ENCODE data around the gene WWTR1.

The WWTR1 gene

DNA sequence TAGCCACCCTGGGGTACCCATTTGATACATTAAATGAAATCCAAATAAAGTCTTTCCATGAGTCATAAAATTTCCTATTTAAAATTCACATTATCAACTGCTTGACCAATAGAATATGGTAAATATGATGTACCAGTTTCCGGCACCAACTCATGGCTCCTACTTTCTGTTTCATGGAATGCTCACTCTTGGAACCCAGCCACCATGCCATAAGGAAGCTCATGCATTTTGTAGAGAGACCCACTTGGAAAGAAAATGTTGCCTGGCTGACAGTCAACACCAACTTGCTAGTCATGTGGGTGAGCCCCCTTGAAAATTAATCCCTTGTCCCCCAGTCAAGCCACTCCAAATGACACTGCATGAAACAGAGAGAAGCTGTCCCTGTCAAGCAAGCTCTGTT, 57.2 kb downstream of the WWTR1 start:
- Histone ChIP-seq H3K27ac (no peak overlapping the region), H3K9ac (no peak overlapping the region), H3K4me2 (no peak overlapping the region), H4K20me1 (no peaks in the 10 kb centered on the region), H3K9me3 (no peaks in the 10 kb centered on the region), H3K4me1 (peaks cover 11% of the 10 kb centered on the region; the same call in 1 of the 2 replicates), H3K36me3 (no peaks in the 10 kb centered on the region), H3K4me3 (no peak overlapping the region), H3K27me3 (no peaks in the 10 kb centered on the region)
- no peak for TF ChIP-seq Cebpa-rat (IDR thresholded peaks at IDR 0.05)

DNA sequence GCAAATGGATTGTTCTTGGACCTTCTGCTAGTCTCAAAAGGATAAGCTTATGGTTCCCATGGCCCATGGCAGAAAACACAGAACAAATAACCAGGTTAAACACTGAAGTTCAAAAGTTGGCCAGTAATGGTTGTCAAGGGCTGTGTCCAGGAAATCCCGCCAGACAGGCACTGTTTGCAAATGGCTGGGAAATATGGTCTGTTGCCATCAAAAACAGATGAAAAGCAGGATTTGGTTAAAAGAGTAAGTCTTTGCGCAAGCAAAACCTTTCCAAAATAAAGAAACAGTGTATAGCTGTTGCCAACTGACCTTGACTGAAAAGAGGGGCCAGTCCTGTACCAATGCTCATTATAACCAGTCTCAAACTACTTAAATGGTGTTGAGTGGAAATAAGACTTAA, 58.6 kb downstream of the WWTR1 start:
- Histone ChIP-seq H3K9ac (no peak overlapping the region), H3K4me1 (peaks cover 11% of the 10 kb centered on the region; the same call in 1 of the 2 replicates), H4K20me1 (no peaks in the 10 kb centered on the region), H3K4me3 (no peak overlapping the region), H3K9me3 (no peaks in the 10 kb centered on the region), H3K4me2 (no peak overlapping the region), H3K36me3 (no peaks in the 10 kb centered on the region), H3K27ac (no peak overlapping the region), H3K27me3 (no peaks in the 10 kb centered on the region)
- no peak for TF ChIP-seq Cebpa-rat (IDR thresholded peaks at IDR 0.05)

- Histone ChIP-seq H4K20me1 (no peaks in the 10 kb centered on the region), H3K9ac (no peak overlapping the region), H3K9me3 (no peaks in the 10 kb centered on the region), H3K27me3 (no peaks in the 10 kb centered on the region), H3K4me2 (no peak overlapping the region), H3K4me3 (no peak overlapping the region), H3K36me3 (no peaks in the 10 kb centered on the region), H3K4me1 (no peaks in the 10 kb centered on the region), H3K27ac (no peak overlapping the region)
- TF ChIP-seq Cebpa-rat (IDR thresholded peaks at IDR 0.05) = no peak
Observed at GRCh38 chr3:149596134-149596770, 61.6 kb downstream of the WWTR1 start.

GRCh38 chr3:149593418-149594160, 64.2 kb downstream of the WWTR1 start:
- Histone ChIP-seq H3K27me3 (no peaks in the 10 kb centered on the region), H3K9ac (no peak overlapping the region), H3K36me3 (no peaks in the 10 kb centered on the region), H4K20me1 (no peaks in the 10 kb centered on the region), H3K9me3 (no peaks in the 10 kb centered on the region), H3K4me2 (no peak overlapping the region), H3K27ac (no peak overlapping the region), H3K4me1 (no peaks in the 10 kb centered on the region), H3K4me3 (no peak overlapping the region)
- no peak for TF ChIP-seq Cebpa-rat (IDR thresholded peaks at IDR 0.05)

DNA sequence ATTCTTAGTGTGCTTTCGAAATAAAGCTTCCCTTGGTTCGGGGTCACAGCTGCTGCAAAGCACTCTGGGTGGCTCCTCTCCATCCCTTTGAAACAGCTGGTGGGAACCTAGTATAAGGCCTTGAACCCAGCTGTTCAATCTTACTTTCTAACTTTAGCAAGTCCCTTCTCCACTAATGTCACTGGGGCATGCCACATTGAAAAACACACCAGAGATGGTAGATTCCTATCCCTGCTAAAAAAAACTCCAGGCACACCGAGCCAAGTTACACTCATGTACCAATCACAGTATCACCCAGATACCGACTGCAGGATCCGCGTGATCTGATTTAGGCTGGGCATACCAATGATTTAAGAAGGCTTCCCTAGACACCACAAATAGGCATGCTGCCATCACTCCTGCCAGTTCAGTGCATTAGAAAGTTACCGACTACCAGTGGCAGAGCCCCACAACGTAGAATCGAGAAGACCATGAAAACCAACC, 65.0 kb downstream of the WWTR1 start:
- H3K9me3 ChIP-seq = no peaks in the 10 kb centered on the region
- H4K20me1 ChIP-seq = no peaks in the 10 kb centered on the region
- no peak overlapping the region for H3K9ac ChIP-seq
- no peak overlapping the region for H3K27ac ChIP-seq
- H3K4me3 ChIP-seq = no peak overlapping the region
- H3K36me3 ChIP-seq = no peaks in the 10 kb centered on the region
- H3K4me1 ChIP-seq = no peaks in the 10 kb centered on the region
- no peak overlapping the region for H3K4me2 ChIP-seq
- TF ChIP-seq Cebpa-rat (IDR thresholded peaks at IDR 0.05) = no peak
- H3K27me3 ChIP-seq = no peaks in the 10 kb centered on the region

DNA sequence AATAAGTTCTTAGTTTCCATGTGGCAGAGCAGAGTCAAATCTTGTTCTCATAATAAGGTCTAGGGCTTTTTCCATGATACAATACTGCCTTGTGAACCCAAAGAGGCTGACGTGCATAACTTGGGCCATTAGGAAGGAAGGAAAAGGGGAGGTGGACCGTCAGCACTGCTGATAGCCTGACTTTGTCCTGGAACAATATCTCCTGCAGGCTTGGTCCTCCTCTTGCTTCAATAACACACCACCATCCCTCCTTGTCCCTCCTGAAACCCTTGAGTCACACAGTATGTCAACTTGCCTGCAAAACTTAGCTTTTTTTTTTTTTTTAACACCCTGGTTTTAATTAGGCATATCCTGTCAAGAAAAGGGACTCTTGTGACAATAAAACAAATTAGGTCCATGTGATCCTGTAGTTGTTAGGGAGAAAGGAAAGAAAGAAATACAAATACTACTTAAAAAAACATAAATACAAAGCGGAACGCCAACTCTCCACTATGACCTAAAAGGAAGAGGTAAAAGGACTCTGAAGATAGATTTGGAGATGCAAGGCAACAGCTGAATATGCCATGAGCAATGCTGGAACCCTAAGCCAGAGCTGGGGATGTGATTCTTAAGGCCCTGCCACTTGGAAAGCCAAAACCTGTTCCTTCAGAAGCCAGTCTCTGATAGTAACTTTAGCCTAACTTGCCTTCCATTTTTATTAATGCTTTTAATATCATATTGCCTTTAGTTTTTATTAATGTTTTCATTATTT, 67.0 kb downstream of the WWTR1 start:
- Histone ChIP-seq H4K20me1 (no peaks in the 10 kb centered on the region), H3K36me3 (no peaks in the 10 kb centered on the region), H3K27ac (no peak overlapping the region), H3K9me3 (no peaks in the 10 kb centered on the region), H3K4me2 (no peak overlapping the region), H3K4me3 (no peak overlapping the region), H3K4me1 (no peaks in the 10 kb centered on the region), H3K27me3 (no peaks in the 10 kb centered on the region), H3K9ac (no peak overlapping the region)
- no peak for TF ChIP-seq Cebpa-rat (IDR thresholded peaks at IDR 0.05)

- no peak for TF ChIP-seq Cebpa-rat (IDR thresholded peaks at IDR 0.05)
- H3K27ac ChIP-seq = no peak overlapping the region
Observed at GRCh38 chr3:149589332-149589731, 68.5 kb downstream of the WWTR1 start.

GRCh38 chr3:149588909-149589308, 68.9 kb downstream of the WWTR1 start:
- H3K4me2 ChIP-seq = no peak overlapping the region
- no peak overlapping the region for H3K9ac ChIP-seq
- no peaks in the 10 kb centered on the region for H3K9me3 ChIP-seq
- no peaks in the 10 kb centered on the region for H4K20me1 ChIP-seq
- H3K36me3 ChIP-seq = no peaks in the 10 kb centered on the region
- no peaks in the 10 kb centered on the region for H3K4me1 ChIP-seq
- TF ChIP-seq Cebpa-rat (IDR thresholded peaks at IDR 0.05) = no peak
- no peak overlapping the region for H3K4me3 ChIP-seq
- no peaks in the 10 kb centered on the region for H3K27me3 ChIP-seq
- H3K27ac ChIP-seq = no peak overlapping the region

More at GRCh38 chr3:149589332-149589731, 68.5 kb downstream of the WWTR1 start:
- Histone ChIP-seq H3K9ac (no peak overlapping the region), H3K36me3 (no peaks in the 10 kb centered on the region), H3K4me1 (no peaks in the 10 kb centered on the region), H3K4me2 (no peak overlapping the region), H4K20me1 (no peaks in the 10 kb centered on the region), H3K4me3 (no peak overlapping the region), H3K27me3 (no peaks in the 10 kb centered on the region), H3K9me3 (no peaks in the 10 kb centered on the region)

- Histone ChIP-seq H3K27ac (no peak overlapping the region), H3K36me3 (no peaks in the 10 kb centered on the region), H3K27me3 (no peaks in the 10 kb centered on the region), H4K20me1 (no peaks in the 10 kb centered on the region), H3K9me3 (no peaks in the 10 kb centered on the region), H3K4me2 (no peak overlapping the region), H3K4me3 (no peak overlapping the region), H3K4me1 (no peaks in the 10 kb centered on the region), H3K9ac (no peak overlapping the region)
- no peak for TF ChIP-seq Cebpa-rat (IDR thresholded peaks at IDR 0.05)
Observed at GRCh38 chr3:149587383-149587782, 70.4 kb downstream of the WWTR1 start.

DNA sequence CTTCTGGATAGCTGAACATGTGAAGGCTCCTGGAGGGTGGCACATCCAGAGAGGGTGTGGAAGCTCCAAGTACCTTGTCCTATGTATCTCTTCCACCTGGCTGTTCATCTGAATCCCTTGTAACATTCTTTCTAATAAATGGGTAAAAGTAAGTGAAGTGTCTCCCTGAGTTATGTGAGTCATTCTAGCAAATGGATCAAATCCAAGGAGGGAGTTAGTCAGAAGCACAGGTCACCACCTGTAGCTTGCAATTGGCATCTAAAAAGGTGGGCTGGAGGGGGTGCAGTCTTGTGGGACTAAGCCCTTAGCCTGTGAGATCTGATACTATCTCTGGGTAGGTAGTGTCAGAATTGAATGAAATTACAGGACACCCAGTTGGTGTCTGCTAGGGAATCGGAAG, 71.0 kb downstream of the WWTR1 start:
- H3K27ac ChIP-seq = no peak overlapping the region
- peaks cover 2% of the 10 kb centered on the region; the same call in 1 of the 2 replicates for H3K4me1 ChIP-seq
- TF ChIP-seq Cebpa-rat (IDR thresholded peaks at IDR 0.05) = no peak

More for the DNA sequence above, 71.0 kb downstream of the WWTR1 start:
- Histone ChIP-seq H4K20me1 (no peaks in the 10 kb centered on the region), H3K4me3 (no peak overlapping the region), H3K27me3 (no peaks in the 10 kb centered on the region), H3K9me3 (no peaks in the 10 kb centered on the region), H3K9ac (no peak overlapping the region), H3K4me2 (no peak overlapping the region), H3K36me3 (no peaks in the 10 kb centered on the region)
